ENCODE data around the gene FILIP1.

Gene FILIP1

DNA sequence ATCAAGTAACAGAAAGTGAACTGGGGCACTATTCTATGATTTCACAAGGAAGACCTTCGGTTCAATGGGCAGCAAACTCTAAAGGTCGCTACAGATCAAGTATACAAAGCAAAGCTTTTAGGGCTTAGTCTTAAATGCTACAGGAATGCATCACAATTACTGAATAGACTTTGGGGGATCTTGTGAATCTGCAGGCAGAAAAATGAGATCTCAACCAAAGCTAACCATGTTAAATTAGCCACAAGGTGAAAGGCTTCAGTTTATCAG is 111.0 kb downstream of the FILIP1 start:
- TF ChIP-seq, protein P1, sequence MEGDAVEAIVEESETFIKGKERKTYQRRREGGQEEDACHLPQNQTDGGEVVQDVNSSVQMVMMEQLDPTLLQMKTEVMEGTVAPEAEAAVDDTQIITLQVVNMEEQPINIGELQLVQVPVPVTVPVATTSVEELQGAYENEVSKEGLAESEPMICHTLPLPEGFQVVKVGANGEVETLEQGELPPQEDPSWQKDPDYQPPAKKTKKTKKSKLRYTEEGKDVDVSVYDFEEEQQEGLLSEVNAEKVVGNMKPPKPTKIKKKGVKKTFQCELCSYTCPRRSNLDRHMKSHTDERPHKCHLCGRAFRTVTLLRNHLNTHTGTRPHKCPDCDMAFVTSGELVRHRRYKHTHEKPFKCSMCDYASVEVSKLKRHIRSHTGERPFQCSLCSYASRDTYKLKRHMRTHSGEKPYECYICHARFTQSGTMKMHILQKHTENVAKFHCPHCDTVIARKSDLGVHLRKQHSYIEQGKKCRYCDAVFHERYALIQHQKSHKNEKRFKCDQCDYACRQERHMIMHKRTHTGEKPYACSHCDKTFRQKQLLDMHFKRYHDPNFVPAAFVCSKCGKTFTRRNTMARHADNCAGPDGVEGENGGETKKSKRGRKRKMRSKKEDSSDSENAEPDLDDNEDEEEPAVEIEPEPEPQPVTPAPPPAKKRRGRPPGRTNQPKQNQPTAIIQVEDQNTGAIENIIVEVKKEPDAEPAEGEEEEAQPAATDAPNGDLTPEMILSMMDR (IDR thresholded peaks at IDR 0.05), result no peak

DNA sequence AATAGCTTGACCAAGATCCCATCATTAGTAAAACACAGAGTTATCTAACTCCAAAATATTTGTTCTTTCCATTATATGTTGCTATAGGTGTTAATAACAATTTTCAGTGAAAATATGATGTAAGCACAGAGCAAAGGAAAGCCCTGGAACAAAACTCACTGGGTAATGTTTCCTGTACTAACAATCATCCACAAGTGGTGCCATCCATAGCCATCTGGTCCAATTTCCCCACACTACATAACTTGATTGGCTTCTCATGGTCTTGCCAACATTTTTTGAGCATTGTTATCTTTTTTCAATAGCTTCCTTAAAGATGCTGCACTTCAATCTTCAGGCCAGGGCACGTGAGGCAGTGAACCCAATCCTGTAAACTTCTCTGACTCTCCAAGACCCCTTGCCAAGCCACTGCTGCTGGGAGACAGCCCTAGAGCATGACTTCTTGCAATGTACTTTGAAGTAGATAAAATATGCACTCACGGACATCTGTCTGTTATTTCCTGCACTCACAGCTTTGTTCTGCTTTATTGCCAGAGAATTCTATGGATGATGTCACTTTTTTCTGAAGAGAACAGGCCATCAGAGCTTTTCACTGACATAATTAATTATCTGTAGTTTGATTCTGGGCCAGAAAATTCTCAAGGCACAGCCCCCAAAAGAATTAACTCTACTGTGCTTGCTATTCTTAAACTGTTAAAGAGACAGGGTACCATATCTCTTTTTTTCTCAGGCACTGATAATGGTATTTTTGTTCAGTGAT is 111.5 kb downstream of the FILIP1 start:
- TF ChIP-seq, protein P1 (IDR thresholded peaks at IDR 0.05), result no peak

DNA sequence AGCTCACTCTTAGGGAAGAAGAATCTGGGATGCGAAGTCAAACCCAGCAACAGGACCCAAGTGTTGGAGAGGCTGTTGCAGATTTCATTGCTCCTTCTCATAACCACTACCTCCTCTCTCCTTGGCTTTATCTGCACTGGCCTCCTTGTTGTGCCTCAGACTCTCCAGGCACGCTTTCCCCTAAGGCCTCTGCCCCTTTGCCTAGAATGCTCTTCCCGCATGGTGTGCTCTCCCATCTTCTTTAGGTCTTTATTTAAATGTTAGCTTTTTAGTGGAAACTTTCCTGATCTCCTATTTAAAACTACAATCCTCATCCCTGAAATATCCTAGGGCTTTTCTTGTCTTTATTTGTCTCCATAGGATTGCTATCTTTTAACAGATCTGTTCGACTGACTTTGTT is 114.1 kb downstream of the FILIP1 start:
- TF ChIP-seq, protein P1 (IDR thresholded peaks at IDR 0.05), result no peak

DNA sequence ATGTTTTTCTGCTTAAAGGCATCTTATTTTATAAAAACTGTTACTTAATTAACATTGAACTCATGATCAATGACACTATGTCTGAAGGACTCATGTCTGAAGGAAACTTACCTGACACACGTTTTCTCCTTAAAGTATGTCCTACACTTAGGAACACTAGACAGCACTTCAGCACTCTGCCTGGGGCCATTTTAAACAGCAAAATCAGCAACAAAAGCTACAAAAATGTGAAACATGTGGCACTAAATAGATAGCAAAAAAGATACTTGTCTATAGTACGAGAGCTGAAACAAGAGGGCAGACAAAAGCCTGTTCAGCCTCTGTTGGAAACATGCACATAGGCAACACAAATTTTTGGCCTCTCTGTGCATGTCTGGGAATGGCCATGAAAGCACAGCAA is 115.5 kb downstream of the FILIP1 start:
- TF ChIP-seq, protein P1 (IDR thresholded peaks at IDR 0.05), result no peak

DNA sequence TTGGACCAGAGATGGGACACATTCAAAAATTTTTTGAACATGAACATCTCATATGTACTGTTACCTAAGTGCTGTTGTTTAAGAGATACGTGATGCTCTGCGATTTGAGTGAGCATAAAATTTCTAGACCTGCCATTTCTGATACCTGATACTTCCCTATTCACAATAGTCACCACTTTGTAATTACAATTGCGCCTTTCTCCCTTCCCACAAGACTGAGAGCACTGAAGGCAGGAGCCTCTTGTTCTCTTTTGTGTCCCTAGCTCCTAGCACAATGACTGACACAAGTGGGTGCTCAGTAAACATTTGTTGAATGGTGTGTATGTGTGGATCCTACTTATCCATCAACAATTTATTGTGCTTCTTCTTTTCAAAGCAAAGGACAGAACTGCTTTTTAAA is 116.2 kb downstream of the FILIP1 start:
- TF ChIP-seq, protein P1 (IDR thresholded peaks at IDR 0.05), result no peak

DNA sequence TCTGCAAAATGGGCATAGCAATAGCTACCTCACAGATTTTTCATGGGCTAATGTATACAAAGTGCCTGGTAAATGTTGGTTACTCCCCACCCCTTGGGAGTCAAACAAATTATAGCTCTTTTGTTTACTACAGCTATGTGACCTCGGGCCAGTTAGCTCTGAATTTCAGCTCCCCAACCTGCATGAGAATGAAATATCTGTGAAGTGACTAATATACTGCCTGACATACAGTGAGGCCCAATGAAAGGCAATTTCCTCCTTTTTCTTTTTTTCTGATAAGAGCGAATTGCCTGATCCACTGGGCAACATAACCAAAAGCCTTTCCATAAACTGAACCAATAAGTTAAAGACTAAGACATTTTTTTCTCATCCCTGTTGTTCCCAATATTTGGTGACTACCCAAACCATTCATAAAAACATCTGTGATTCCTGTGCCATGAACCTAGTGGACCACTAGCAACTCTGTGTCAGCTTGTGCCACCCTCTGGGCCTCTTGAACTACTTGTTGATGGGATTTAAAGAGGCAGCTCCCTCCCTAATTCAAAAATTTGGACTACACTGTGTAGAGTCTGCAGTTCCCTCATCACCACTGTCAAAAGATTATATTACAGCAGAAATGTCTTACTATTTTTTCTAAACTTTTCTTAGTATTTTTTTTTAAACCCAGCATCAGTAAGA is 117.1 kb downstream of the FILIP1 start:
- TF ChIP-seq, protein P1 (IDR thresholded peaks at IDR 0.05), result no peak

DNA sequence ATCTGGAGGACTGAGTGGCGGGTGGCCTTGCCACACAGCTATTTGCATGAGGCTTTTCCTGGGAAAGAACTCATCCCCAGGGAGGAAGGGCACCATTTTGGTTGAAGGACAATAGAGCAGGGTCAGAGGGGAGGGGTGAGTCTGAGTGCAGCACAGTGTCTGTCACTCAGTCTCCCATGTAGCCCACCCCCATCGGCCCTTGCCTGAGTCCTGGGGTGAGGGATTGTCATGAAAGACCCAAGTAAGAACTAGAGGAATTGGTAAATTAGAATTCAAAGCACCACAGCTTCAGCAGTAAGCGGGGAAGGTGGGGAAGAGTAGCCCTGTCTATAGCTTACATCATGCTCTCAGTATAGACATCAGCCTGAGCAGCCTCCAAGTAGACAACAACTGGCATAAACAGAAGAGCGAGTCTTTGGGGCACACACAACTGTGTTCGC is 118.6 kb downstream of the FILIP1 start:
- TF ChIP-seq, protein P1 (IDR thresholded peaks at IDR 0.05), result no peak
